SKM-1 (cell line): ENCODE measurements around the gene NRSN2.

Source experiments
- DNase-seq: peaks from one replicate; lab custom pipeline; 2025; ENCODE audit not compliant: unreplicated experiment; lab: John Stamatoyannopoulos, UW

NRSN2 gene

GRCh38 chr20:396619-397431, 49.9 kb downstream of the NRSN2 start:
- no peak for DNase-seq

- DNase-seq, result no peak
Observed at GRCh38 chr20:397432-398237, 50.7 kb downstream of the NRSN2 start.

- no peak for DNase-seq
Observed at GRCh38 chr20:399182-399707, 52.3 kb downstream of the NRSN2 start.

- no peak for DNase-seq
Observed at GRCh38 chr20:400128-400453, 53.2 kb downstream of the NRSN2 start.

GRCh38 chr20:400454-401275, 53.8 kb downstream of the NRSN2 start:
- DNase-seq, result no peak

- no peak for DNase-seq
Observed at GRCh38 chr20:401682-402495, 55.0 kb downstream of the NRSN2 start.

- no peak for DNase-seq
Observed at GRCh38 chr20:402496-402885, 55.6 kb downstream of the NRSN2 start.

- DNase-seq, result no peak
Observed at GRCh38 chr20:402898-403581, 56.1 kb downstream of the NRSN2 start.

- no peak for DNase-seq
Observed at GRCh38 chr20:403582-403957, 56.7 kb downstream of the NRSN2 start.

- no peak for DNase-seq
Observed at GRCh38 chr20:404088-404487, 57.2 kb downstream of the NRSN2 start.
